HepG2 (cell line): ENCODE data around the gene INTS7. TPM values are rescaled to one million over a fixed set of nuclear protein-coding genes. Genes with fewer than 3 reads are reported as not detected.

Source experiments
- ATAC-seq: fragments of 200-7000 bp; cut with Tn5 transposase; 3 replicates; pipeline ENCODE4 v1.9.1; 2020; ENCODE audit warnings: mild to moderate bottlenecking, moderate library complexity
- BruUV-seq: library from RNA; stranded (reverse); fragments of 400-500 nt; replicated peaks from 2 replicates; lab custom pipeline; 2021; lab: Mats Ljungman, UMichigan
- CTCF ChIA-PET: fragments of 300-600 bp; formaldehyde crosslinking; extraction: SDS; loops from one replicate; lab custom pipeline; 2021; ENCODE audit warnings: low total read pairs, inconsistent platforms, low intra/inter-chr PET ratio; lab: Yijun Ruan, JAX
- POLR2A ChIA-PET: fragments of 350-600 bp; sonication (Branson Sonifier 250); formaldehyde crosslinking; loops from one replicate; lab custom pipeline; 2020; ENCODE audit warnings: antibody characterized with exemption, inconsistent platforms; lab: Yijun Ruan, JAX
- DNase-seq: peaks from one replicate; pipeline ENCODE4 v3.0.0-alpha.2; 2015; ENCODE audit warnings: low spot score
- FAIRE-seq: peaks from 3 replicates; lab custom pipeline; 2011; peaks lifted over from hg19 to GRCh38; lab: Jason Lieb, UNC
- H2AFZ ChIP-seq: one replicate; pipeline ENCODE4 v1.6.1; 2011; ENCODE audit warnings: low read length, inconsistent platforms
- H3K27ac ChIP-seq: fragments of 300-600 bp; 3 replicates; pipeline ENCODE4 v1.8.0; 2011; ENCODE audit warnings: mixed run types, mild to moderate bottlenecking, mixed read lengths, low read length, inconsistent platforms; ENCODE audit not compliant: insufficient read depth; ENCODE audit errors: extremely low read length
- H3K27me3 ChIP-seq, 2 experiments: fragments of 200-600 bp in 1 of 2; 2 replicates in 1 of 2; 3 replicates in 1 of 2; pipeline versions ENCODE4 v1.6.0 to v1.8.0; 2011; ENCODE audit warnings: low read length in 2 of 2, mild to moderate bottlenecking in 2 of 2, moderate library complexity in 2 of 2, inconsistent platforms in 1 of 2; ENCODE audit not compliant: insufficient read depth in 2 of 2, control insufficient read depth in 1 of 2
- H3K36me3 ChIP-seq, 2 experiments: fragments of 200-600 bp in 1 of 2; replicated peaks in 1 of 2; 2 replicates in 1 of 2; 3 replicates in 1 of 2; pipeline versions ENCODE4 v1.5.1 to v1.8.0; 2011; ENCODE audit warnings: low read length in 2 of 2, inconsistent platforms in 1 of 2; ENCODE audit not compliant: insufficient read depth in 2 of 2, control insufficient read depth in 1 of 2
- H3K4me1 ChIP-seq: 2 replicates; pipeline ENCODE4 v1.5.1; 2012; ENCODE audit warnings: low read length, inconsistent platforms; ENCODE audit not compliant: insufficient read depth
- H3K4me2 ChIP-seq: 2 replicates; pipeline ENCODE4 v1.6.0; 2011; ENCODE audit warnings: low read depth, low read length, inconsistent platforms
- H3K4me3 ChIP-seq, 3 experiments: fragments of 200-600 bp in 1 of 3; sonication (generic), shearing (Covaris generic) in 1 of 3; replicated peaks in 1 of 3; 2 replicates each; pipeline ENCODE4 v1.5.1; 2011 to 2016; ENCODE audit warnings: low read length in 3 of 3, inconsistent platforms in 2 of 3, low read depth in 2 of 3, mild to moderate bottlenecking in 2 of 3, control low read depth in 1 of 3, mixed read lengths in 1 of 3; ENCODE audit not compliant: insufficient read depth in 1 of 3
- H3K79me2 ChIP-seq: one replicate; pipeline ENCODE4 v1.6.1; 2011; ENCODE audit warnings: low read length, inconsistent platforms; ENCODE audit not compliant: insufficient read depth
- H3K9ac ChIP-seq: 2 replicates; pipeline ENCODE4 v1.6.0; 2011; ENCODE audit warnings: mild to moderate bottlenecking, low read depth, low read length, inconsistent platforms; ENCODE audit not compliant: insufficient read depth
- H3K9me3 ChIP-seq: 2 replicates; pipeline ENCODE4 v1.5.1; 2012; ENCODE audit warnings: mild to moderate bottlenecking, low read length
- H4K20me1 ChIP-seq: 2 replicates; pipeline ENCODE4 v1.6.0; 2011; ENCODE audit warnings: inconsistent platforms, mild to moderate bottlenecking, low read length, moderate library complexity; ENCODE audit not compliant: insufficient read depth
- CTCF ChIP-seq: sonication (generic); formaldehyde crosslinking; IDR thresholded peaks from 2 replicates; pipeline ENCODE4 v1.5.0; 2020; ENCODE audit warnings: mild to moderate bottlenecking, missing genetic modification reagents, moderate library complexity
- DMTF1 ChIP-seq: sonication (generic); formaldehyde crosslinking; IDR thresholded peaks from 2 replicates; pipeline ENCODE4 v1.4.0; 2020; ENCODE audit warnings: mild to moderate bottlenecking, missing genetic modification reagents
- ERF ChIP-seq: IDR thresholded peaks from 2 replicates; pipeline ENCODE4 v1.6.1; 2018; ENCODE audit warnings: missing biosample characterization, missing genetic modification reagents
- FOXK1 ChIP-seq: sonication (generic); formaldehyde crosslinking; IDR thresholded peaks from 2 replicates; pipeline ENCODE4 v1.4.0; 2020; ENCODE audit warnings: low read depth, missing genetic modification reagents, borderline replicate concordance
- FOXK2 ChIP-seq: fragments of 450-650 bp; IDR thresholded peaks from 2 replicates; pipeline ENCODE4 v1.6.1; 2016
- FOXO1 ChIP-seq: sonication (generic); formaldehyde crosslinking; IDR thresholded peaks from 2 replicates; pipeline ENCODE4 v1.4.0; 2020; ENCODE audit warnings: missing genetic modification reagents
- FOXO4 ChIP-seq: sonication (generic); formaldehyde crosslinking; conservative IDR thresholded peaks from 2 replicates; pipeline ENCODE4 v1.8.1; 2023; ENCODE audit warnings: missing genetic modification reagents
- FOXP4 ChIP-seq: sonication (generic); formaldehyde crosslinking; IDR thresholded peaks from 2 replicates; pipeline ENCODE4 v1.4.0; 2020; ENCODE audit warnings: missing genetic modification reagents
- HMG20A ChIP-seq: IDR thresholded peaks from 2 replicates; pipeline ENCODE4 v1.6.1; 2016; ENCODE audit warnings: borderline replicate concordance
- LCORL ChIP-seq, 2 experiments: fragments of 450-650 bp in 1 of 2; sonication (generic) in 1 of 2; formaldehyde crosslinking in 1 of 2; IDR thresholded peaks; 2 replicates each; pipeline versions ENCODE4 v1.5.0 to v1.6.1; 2017 to 2020; ENCODE audit warnings: antibody characterized with exemption in 1 of 2, missing genetic modification reagents in 1 of 2
- MTA1 ChIP-seq: sonication (generic); formaldehyde crosslinking; IDR thresholded peaks from 2 replicates; pipeline ENCODE4 v1.4.0; 2020; ENCODE audit warnings: missing genetic modification reagents, mild to moderate bottlenecking, borderline replicate concordance
- NFRKB ChIP-seq: fragments of 450-650 bp; IDR thresholded peaks from 2 replicates; pipeline ENCODE4 v1.6.1; 2017
- ZNF230 ChIP-seq: sonication (generic); formaldehyde crosslinking; IDR thresholded peaks from 2 replicates; pipeline ENCODE4 v1.4.0; 2020; ENCODE audit warnings: mild to moderate bottlenecking, missing genetic modification reagents
- ZNF547 ChIP-seq: sonication (generic); formaldehyde crosslinking; IDR thresholded peaks from 2 replicates; pipeline ENCODE4 v1.5.1; 2020; ENCODE audit warnings: mild to moderate bottlenecking, missing genetic modification reagents
- WGBS: methylation state at CpG from one replicate; pipeline ENCODE4 v1.1.6; 2017; ENCODE audit warnings: low lambda C conversion rate; 5-methylcytosine and 5-hydroxymethylcytosine counted together
- in situ Hi-C: cut with HindIII; loops from 2 replicates; pipeline ENCODE4 v1.10.0; 2017; ENCODE audit warnings: low pct_unique_long_range_greater_than_20kb; ENCODE audit not compliant: extremely low pct_ligation_motif_present
- intact Hi-C: fragments of 100-400 bp; cut with micrococcal nuclease; formaldehyde crosslinking; loops from one replicate; pipeline ENCODE4 v1.10.0; 2022; ENCODE audit not compliant: unreplicated experiment
- polyA plus RNA-seq, 8 experiments: library from polyadenylated mRNA; depleted of rRNA in 3 of 8; stranded (reverse) in 7 of 8; unstranded in 1 of 8; fragments of >200 nt; fragmentation: Illumina TruSeq in 4 of 8; extraction: Trizol in 4 of 8; gene quantifications; 2 replicates each; pipeline versions ENCODE4 v1.2.1 to v1.2.3, GENCODE V29; 2011 to 2016; ENCODE audit warnings: low read depth in 4 of 8, missing spikeins in 1 of 8, mixed read lengths in 1 of 8; ENCODE audit not compliant: insufficient read depth in 1 of 8
- total RNA-seq, 5 experiments: library from RNA; depleted of rRNA; stranded (reverse); fragments of >200 nt; fragmentation: Illumina TruSeq; extraction: Trizol; gene quantifications; 2 replicates each; pipeline ENCODE4 v1.2.3, GENCODE V29; 2016; ENCODE audit warnings: low read depth in 1 of 5

The INTS7 gene
- total and polyA plus RNA-seq, 2 of the 13 experiments (the other 11 are each of a cell fraction or from before 2014, with no cell fraction given), result 18.3 to 22.4 TPM

- H3K4me2 ChIP-seq, result peak overlapping the region; percentile 61
- DNase-seq, result peak; percentile 85
- H3K9ac ChIP-seq, result no peak overlapping the region
- peaks cover 75% of the 10 kb centered on the region for H3K4me1 ChIP-seq
- no peaks in the 10 kb centered on the region for H3K79me2 ChIP-seq
- intact Hi-C loops (loop anchor here (2.0 kb wide), 1 partner anchor 16 kb away; no protein-coding TSS in a partner anchor), in situ Hi-C loops (no loop called here)
- FAIRE-seq, result peak; percentile 96
- CTCF ChIA-PET, result interaction anchor here (0.6 kb wide), 1 partner anchor 32 kb away, joined by 3 read pairs; no protein-coding TSS in a partner anchor
- POLR2A ChIA-PET, result interaction anchor here (0.9 to 1.1 kb wide), 2 partner anchors 15 to 34 kb away, joined by 3 read pairs; no protein-coding TSS in a partner anchor
- WGBS, result 2% methylated on average over 2 of the region's 3 CpGs
- H3K27me3 ChIP-seq, result no peaks in the 10 kb centered on the region
- no peaks in the 10 kb centered on the region for H4K20me1 ChIP-seq
- no peaks in the 10 kb centered on the region for H3K9me3 ChIP-seq
- peak; percentile 98 for ATAC-seq
- peak overlapping the region; percentile 15 for H2AFZ ChIP-seq
- H3K4me3 ChIP-seq, result peak overlapping the region in 1 of 3 experiments; percentile 13; a peak in 2 of 6 replicates
- H3K36me3 ChIP-seq, result no peaks in the 10 kb centered on the region
- BruUV-seq, result no TSS peak
- peak overlapping the region; percentile 55 for H3K27ac ChIP-seq
- TF ChIP-seq LCORL (IDR thresholded peaks at IDR 0.05) (no peak), LCORL (CRISPR knock-in tag; IDR thresholded peaks at IDR 0.05) (0 out of 2 replicates have a peak, but pooled peaks have one; percentile 36), FOXK2 (no peak), DMTF1 (no peak), NFRKB (no peak), ZNF230 (CRISPR knock-in tag) (no peak), HMG20A (CRISPR knock-in tag) (peak; percentile 86; the same call in 1 of the 2 replicates), ERF (CRISPR knock-in tag) (peak; percentile 70; the same call in 1 of the 2 replicates), ZNF547 (CRISPR knock-in tag) (no peak), FOXO4 (no peak), FOXP4 (CRISPR knock-in tag) (peak; percentile 72), MTA1 (peak; percentile 80), CTCF (CRISPR knock-in tag) (peak; percentile 23; the same call in 1 of the 2 replicates), FOXO1 (peak; percentile 61; the same call in 1 of the 2 replicates), FOXK1 (CRISPR knock-in tag) (0 out of 2 replicates have a peak, but pooled peaks have one; percentile 31)
Observed at GRCh38 chr1:211895126-211895759, 140.1 kb downstream of the INTS7 start.
